Measurements from ENCODE around the gene GYPC. TPM values are rescaled to one million over a fixed set of nuclear protein-coding genes. Genes with fewer than 3 reads are reported as not detected.
"Not testable (repeated sequence)": the region's sequence is repeated elsewhere in the genome, so short reads cannot be mapped to it uniquely, and the experiment has no call there.

Gene GYPC
- total RNA-seq, 1 donor from 2014 or later: 50.1 TPM

DNA sequence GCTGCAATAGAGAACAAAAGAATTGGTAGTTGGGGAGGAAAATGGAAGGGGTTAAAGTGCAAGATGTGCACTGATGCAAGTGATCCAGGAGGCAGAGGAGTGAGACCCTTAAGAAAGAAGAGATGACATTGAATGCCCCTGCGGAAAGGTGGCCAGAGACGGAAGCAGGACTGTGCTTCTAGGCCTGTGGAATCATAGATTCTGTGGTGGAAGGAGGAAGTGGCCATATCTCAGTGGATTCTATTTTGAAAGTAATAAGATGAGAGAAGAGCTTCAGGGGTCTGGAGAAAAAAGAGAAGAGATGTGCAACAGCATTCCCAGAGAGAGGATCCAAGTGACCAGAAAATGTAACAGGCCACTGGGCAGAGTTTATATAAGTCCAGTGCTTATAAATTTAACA, 18.6 kb upstream of the GYPC start:
- H3K4me3 Mint-ChIP-seq: no peak overlapping the region
- intact Hi-C loops (cut with micrococcal nuclease): no loop called here
- H3K9me3 Mint-ChIP-seq: no peaks in the 10 kb centered on the region
- H3K27me3 Mint-ChIP-seq: no peaks in the 10 kb centered on the region
- ChIA-PET CTCF (no interaction called here), POLR2A (no interaction called here)
- peaks cover 16% of the 10 kb centered on the region for H3K4me1 Mint-ChIP-seq
- TF ChIP-seq, protein P1, sequence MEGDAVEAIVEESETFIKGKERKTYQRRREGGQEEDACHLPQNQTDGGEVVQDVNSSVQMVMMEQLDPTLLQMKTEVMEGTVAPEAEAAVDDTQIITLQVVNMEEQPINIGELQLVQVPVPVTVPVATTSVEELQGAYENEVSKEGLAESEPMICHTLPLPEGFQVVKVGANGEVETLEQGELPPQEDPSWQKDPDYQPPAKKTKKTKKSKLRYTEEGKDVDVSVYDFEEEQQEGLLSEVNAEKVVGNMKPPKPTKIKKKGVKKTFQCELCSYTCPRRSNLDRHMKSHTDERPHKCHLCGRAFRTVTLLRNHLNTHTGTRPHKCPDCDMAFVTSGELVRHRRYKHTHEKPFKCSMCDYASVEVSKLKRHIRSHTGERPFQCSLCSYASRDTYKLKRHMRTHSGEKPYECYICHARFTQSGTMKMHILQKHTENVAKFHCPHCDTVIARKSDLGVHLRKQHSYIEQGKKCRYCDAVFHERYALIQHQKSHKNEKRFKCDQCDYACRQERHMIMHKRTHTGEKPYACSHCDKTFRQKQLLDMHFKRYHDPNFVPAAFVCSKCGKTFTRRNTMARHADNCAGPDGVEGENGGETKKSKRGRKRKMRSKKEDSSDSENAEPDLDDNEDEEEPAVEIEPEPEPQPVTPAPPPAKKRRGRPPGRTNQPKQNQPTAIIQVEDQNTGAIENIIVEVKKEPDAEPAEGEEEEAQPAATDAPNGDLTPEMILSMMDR (IDR thresholded peaks at IDR 0.05): no peak
- ATAC-seq (ENCODE audit: low read depth) (no peak), DNase-seq (no peak)
- H3K27ac Mint-ChIP-seq: no peak overlapping the region
- H3K36me3 Mint-ChIP-seq (ENCODE audit: low read depth): no peaks in the 10 kb centered on the region

DNA sequence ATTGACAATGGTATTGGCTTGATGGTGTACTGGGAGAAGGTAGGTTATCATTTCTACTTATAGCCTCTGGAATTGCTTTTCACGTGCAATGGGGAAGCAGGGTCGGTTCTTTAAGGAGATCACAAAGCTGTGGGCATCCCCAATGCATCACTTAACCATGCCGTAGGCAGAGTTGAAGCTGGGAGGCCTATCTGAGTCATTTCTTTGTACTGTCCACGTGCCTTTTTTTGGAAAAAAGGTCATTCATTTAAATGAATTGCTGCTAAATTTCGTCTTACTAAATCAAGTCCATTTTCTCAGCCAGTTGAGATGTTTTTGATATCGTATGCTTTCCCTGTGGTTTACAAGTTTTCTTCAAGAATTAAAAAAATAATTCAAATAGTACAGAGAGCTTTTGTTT, 17.2 kb upstream of the GYPC start:
- H3K36me3 Mint-ChIP-seq (ENCODE audit: low read depth): no peaks in the 10 kb centered on the region
- H3K27me3 Mint-ChIP-seq: no peaks in the 10 kb centered on the region
- H3K27ac Mint-ChIP-seq: no peak overlapping the region
- no peaks in the 10 kb centered on the region for H3K9me3 Mint-ChIP-seq
- TF ChIP-seq, protein P1 (IDR thresholded peaks at IDR 0.05): no peak
- intact Hi-C loops (cut with micrococcal nuclease): no loop called here
- CTCF ChIA-PET: no interaction called here
- ATAC-seq (ENCODE audit: low read depth): no peak
- POLR2A ChIA-PET: no interaction called here
- peaks cover 13% of the 10 kb centered on the region for H3K4me1 Mint-ChIP-seq
- no peak overlapping the region for H3K4me3 Mint-ChIP-seq
- no peak for DNase-seq

DNA sequence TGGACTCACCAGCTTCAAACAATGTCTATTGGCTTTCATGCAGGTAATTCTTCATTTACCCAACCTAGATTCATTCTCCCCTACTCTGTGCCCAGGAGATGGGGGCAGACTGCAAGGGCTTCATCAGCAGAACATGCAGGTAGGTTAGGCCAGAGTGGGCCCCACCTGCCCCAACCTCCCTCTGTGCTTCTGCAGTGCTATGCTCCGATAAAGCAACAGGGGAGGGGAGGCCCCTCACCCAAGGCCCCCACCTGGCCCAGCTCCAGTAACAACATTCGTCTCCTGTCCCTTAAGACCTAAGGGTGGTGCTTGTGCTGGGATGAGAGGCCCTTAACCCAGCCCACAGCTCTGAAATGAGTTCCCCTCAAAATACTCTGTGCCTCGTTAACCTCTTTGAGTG, 16.7 kb upstream of the GYPC start:
- Mint-ChIP-seq H3K27me3 (no peaks in the 10 kb centered on the region), H3K9me3 (no peaks in the 10 kb centered on the region), H3K27ac (no peak overlapping the region), H3K4me1 (peaks cover 14% of the 10 kb centered on the region), H3K36me3 (ENCODE audit: low read depth) (no peaks in the 10 kb centered on the region), H3K4me3 (no peak overlapping the region)
- ChIA-PET POLR2A (no interaction called here), CTCF (no interaction called here)
- TF ChIP-seq, protein P1 (IDR thresholded peaks at IDR 0.05): no peak
- DNase-seq: no peak
- ATAC-seq (ENCODE audit: low read depth): no peak
- intact Hi-C loops (cut with micrococcal nuclease): no loop called here

DNA sequence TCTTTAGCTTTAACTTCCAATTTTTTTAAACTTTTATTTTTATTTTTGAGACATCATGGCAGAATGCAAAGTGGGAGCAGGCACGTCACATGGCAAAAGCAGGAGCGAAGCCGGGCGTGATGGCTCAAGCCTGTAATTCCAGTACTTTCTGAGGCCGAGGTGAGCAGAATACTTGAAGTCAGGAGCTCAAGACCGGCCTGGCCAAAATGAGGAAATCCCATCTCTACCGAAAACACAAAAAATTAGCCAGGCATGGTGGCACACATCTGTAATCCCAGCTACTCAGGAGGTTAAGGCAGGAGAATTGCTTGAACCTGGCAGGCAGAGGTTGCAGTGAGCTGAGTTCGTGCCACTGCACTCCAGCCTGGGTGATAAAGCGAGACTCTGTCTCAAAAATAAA, 14.7 kb upstream of the GYPC start:
- H3K9me3 Mint-ChIP-seq; ATAC-seq (ENCODE audit: low read depth); H3K4me3 Mint-ChIP-seq; intact Hi-C loops (cut with micrococcal nuclease); DNase-seq; H3K36me3 Mint-ChIP-seq (ENCODE audit: low read depth); CTCF ChIA-PET; H3K27ac Mint-ChIP-seq; H3K27me3 Mint-ChIP-seq: not testable (repeated sequence)
- POLR2A ChIA-PET: interaction anchor here (0.6 kb wide), 1 partner anchor 189 kb away, joined by 3 read pairs; no protein-coding TSS in a partner anchor
- H3K4me1 Mint-ChIP-seq: peaks cover 28% of the 10 kb centered on the region

DNA sequence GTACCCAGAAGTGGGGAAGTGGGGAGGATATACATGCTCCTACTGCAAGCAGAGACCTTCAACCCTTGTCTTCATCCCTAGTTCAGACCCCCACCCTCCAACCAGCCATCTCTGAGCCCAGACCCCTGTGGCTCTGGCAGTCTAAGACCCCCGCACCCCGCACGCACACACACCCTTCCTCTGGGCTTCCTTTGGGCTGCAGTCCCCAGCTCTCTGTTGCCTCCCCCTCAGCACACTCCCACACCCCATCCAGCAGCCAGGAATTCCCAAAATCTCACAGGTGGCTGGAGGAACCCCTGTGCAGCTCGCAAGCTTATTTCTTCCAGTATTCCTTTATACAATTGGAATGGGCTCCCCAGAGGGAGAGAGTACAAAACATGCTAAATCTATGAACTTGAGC, 13.9 kb upstream of the GYPC start:
- TF ChIP-seq, protein P1 (IDR thresholded peaks at IDR 0.05): no peak
- Mint-ChIP-seq H3K27ac (no peak overlapping the region), H3K27me3 (no peaks in the 10 kb centered on the region), H3K4me1 (peaks cover 27% of the 10 kb centered on the region), H3K9me3 (peaks cover 1% of the 10 kb centered on the region), H3K36me3 (ENCODE audit: low read depth) (no peaks in the 10 kb centered on the region), H3K4me3 (no peak overlapping the region)
- ChIA-PET POLR2A (no interaction called here), CTCF (no interaction called here)
- ATAC-seq (ENCODE audit: low read depth) (no peak), DNase-seq (no peak)
- intact Hi-C loops (cut with micrococcal nuclease): no loop called here

DNA sequence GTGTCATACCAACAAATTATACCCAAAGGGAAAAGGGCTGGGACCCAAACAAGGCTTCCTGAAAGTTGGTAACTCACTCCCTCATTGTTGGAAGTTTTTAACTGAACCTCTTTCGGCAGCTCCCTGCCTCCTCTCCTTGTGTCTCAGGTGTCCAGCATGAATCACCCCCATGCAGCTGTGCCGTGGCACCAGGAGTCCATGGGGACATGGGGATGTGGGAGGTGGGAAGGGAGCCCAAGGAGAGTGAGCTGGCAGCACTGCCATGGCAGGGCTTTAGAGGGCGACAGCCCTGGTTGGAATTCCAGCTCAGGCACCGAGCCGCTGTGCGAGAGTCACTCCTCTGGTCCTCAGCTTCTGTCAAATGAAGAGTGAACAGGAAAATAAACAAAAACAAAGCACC, 12.5 kb upstream of the GYPC start:
- H3K4me1 Mint-ChIP-seq: peaks cover 19% of the 10 kb centered on the region
- no peak overlapping the region for H3K27ac Mint-ChIP-seq
- no peak for DNase-seq
- ChIA-PET CTCF (interaction anchor here (1.1 kb wide), 1 partner anchor 9 kb away, joined by 5 read pairs; no protein-coding TSS in a partner anchor), POLR2A (interaction anchor here (1.1 to 1.6 kb wide), 2 partner anchors 13 to 16 kb away, joined by 3 to 8 read pairs; partner anchors contain the start of gene GYPC)
- no peak for ATAC-seq (ENCODE audit: low read depth)
- H3K9me3 Mint-ChIP-seq: peaks cover 1% of the 10 kb centered on the region
- no peaks in the 10 kb centered on the region for H3K27me3 Mint-ChIP-seq
- H3K4me3 Mint-ChIP-seq: no peak overlapping the region
- TF ChIP-seq, protein P1 (IDR thresholded peaks at IDR 0.05): no peak
- H3K36me3 Mint-ChIP-seq (ENCODE audit: low read depth): no peaks in the 10 kb centered on the region
- intact Hi-C loops (cut with micrococcal nuclease): no loop called here

Data from activated B cell treated with CpG ODN at 0.5 μM for 24 hours (primary cell).